SHP77 treated with DMSO at 0.1 percent for 48 hours (cell line): ENCODE data around the gene TMEM179.
"Not testable (repeated sequence)": the region's sequence is repeated elsewhere in the genome, so short reads cannot be mapped to it uniquely, and the experiment has no call there.

Source experiments
- DNase-seq: peaks from one replicate; lab custom pipeline; 2025; lab: John Stamatoyannopoulos, UW

TMEM179 gene

GRCh38 chr14:104637546-104638003 lies 33.0 kb upstream of the TMEM179 start:
- no peak for DNase-seq

GRCh38 chr14:104636846-104637545 lies 32.4 kb upstream of the TMEM179 start:
- not testable (repeated sequence) for DNase-seq

- no peak for DNase-seq
Observed at GRCh38 chr14:104636131-104636530, 31.6 kb upstream of the TMEM179 start.

- no peak for DNase-seq
Observed at GRCh38 chr14:104635717-104636116, 31.1 kb upstream of the TMEM179 start.

- DNase-seq = no peak
Observed at GRCh38 chr14:104634886-104635570, 30.5 kb upstream of the TMEM179 start.

GRCh38 chr14:104634138-104634760 lies 29.7 kb upstream of the TMEM179 start:
- no peak for DNase-seq

GRCh38 chr14:104633276-104634137 lies 28.9 kb upstream of the TMEM179 start:
- no peak for DNase-seq

- no peak for DNase-seq
Observed at GRCh38 chr14:104632781-104633180, 28.2 kb upstream of the TMEM179 start.

GRCh38 chr14:104624939-104625338 lies 20.4 kb upstream of the TMEM179 start:
- no peak for DNase-seq

GRCh38 chr14:104614126-104614812 lies 9.7 kb upstream of the TMEM179 start:
- DNase-seq = no peak

- no peak for DNase-seq
Observed at GRCh38 chr14:104611881-104612280, 7.3 kb upstream of the TMEM179 start.

GRCh38 chr14:104610749-104611310 lies 6.3 kb upstream of the TMEM179 start:
- no peak for DNase-seq

GRCh38 chr14:104609666-104610065 lies 5.1 kb upstream of the TMEM179 start:
- DNase-seq = no peak

GRCh38 chr14:104603711-104604401 lies 716 bp downstream of the TMEM179 start:
- no peak for DNase-seq

- DNase-seq = no peak
Observed at GRCh38 chr14:104602933-104603325, 1.6 kb downstream of the TMEM179 start.

GRCh38 chr14:104602315-104602932 lies 2.1 kb downstream of the TMEM179 start:
- no peak for DNase-seq

- DNase-seq = no peak
Observed at GRCh38 chr14:104601786-104602185, 2.8 kb downstream of the TMEM179 start.

- no peak for DNase-seq
Observed at GRCh38 chr14:104600805-104601204, 3.8 kb downstream of the TMEM179 start.

GRCh38 chr14:104600141-104600643 lies 4.4 kb downstream of the TMEM179 start:
- DNase-seq = peak; percentile 27

- DNase-seq = no peak
Observed at GRCh38 chr14:104599446-104599845, 5.1 kb downstream of the TMEM179 start.
